Mucosa of descending colon (tissue), 3 donors: ENCODE data around the gene ARF5. TPM values are rescaled to one million over a fixed set of nuclear protein-coding genes. Genes with fewer than 3 reads are reported as not detected.

Experiments
- ATAC-seq: fragments of 200-7000 bp; cut with Tn5 transposase; one replicate; pipeline ENCODE4 v1.9.1; 2020; ENCODE audit warnings: mild to moderate bottlenecking, moderate library complexity
- DNase-seq, 3 donors: peaks; one replicate each; pipeline ENCODE4 v3.0.0-alpha.2; 2020
- H3K36me3 ChIP-seq: fragments of 200-600 bp; one replicate; pipeline ENCODE4 v1.8.0; 2021; ENCODE audit warnings: low read depth, mild to moderate bottlenecking
- H3K4me1 ChIP-seq: fragments of 200-600 bp; one replicate; pipeline ENCODE4 v1.8.0; 2021; ENCODE audit warnings: low read depth, mild to moderate bottlenecking
- H3K4me3 ChIP-seq: fragments of 200-600 bp; one replicate; pipeline ENCODE4 v1.8.0; 2021; ENCODE audit warnings: mild to moderate bottlenecking
- H3K9me3 ChIP-seq: fragments of 200-600 bp; one replicate; pipeline ENCODE4 v1.8.0; 2021; ENCODE audit warnings: mild to moderate bottlenecking
- intact Hi-C, 2 donors: fragments of 100-400 bp; cut with DNase I in 1 of 2; cut with micrococcal nuclease in 1 of 2; formaldehyde crosslinking; loops; one replicate each; pipeline versions ENCODE4 v1.11.0 to v1.11.1; 2022; cut with DNase I, micrococcal nuclease
- total RNA-seq, 3 donors: library from RNA; stranded (reverse); fragmentation: NEBNext Ultra II Directional in 2 of 3; extraction: Animal tissue kit (Norgen Biotek cat#: 25700) in 2 of 3; gene quantifications; one replicate each; pipeline versions ENCODE4 v1.2.1 to v1.2.4, GENCODE V29; 2021 to 2023
- TF ChIP-seq, protein P1 (sequence below): fragments of 200-600 bp; IDR thresholded peaks from one replicate; pipeline ENCODE4 v1.8.0; 2022; ENCODE audit warnings: antibody characterized with exemption, mild to moderate bottlenecking
- donor health status: DM: no; HTN: no; CAD: no; lungs with moderate emphysema.
- donor health status: DM: no; HTN: no; CAD: no.
- donor health status: DM: no; HTN: yes; CAD: no.

The ARF5 gene
- total RNA-seq, 3 donors from 2014 or later: 94.3 to 160 (median 141) TPM

DNA sequence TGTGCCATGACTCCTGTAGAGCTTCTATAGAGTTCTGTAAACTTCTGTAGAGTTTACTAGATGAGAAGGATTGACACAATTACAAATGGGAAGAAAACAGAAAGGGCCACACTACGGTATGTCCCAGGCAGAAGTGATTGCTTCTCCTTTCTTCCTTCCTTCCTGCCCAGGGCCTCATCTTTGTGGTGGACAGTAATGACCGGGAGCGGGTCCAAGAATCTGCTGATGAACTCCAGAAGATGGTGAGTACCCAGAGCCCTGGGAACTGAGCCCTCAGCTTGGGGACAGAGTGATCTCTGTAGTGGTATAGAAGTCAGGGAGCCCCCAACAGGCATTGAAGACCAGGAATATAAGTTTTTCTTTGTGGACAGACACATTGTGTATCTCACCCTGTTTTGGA lies 1.7 kb downstream of the ARF5 start:
- no peaks in the 10 kb centered on the region for H3K9me3 ChIP-seq
- no peak overlapping the region for H3K4me3 ChIP-seq
- no peaks in the 10 kb centered on the region for H3K36me3 ChIP-seq
- H3K4me1 ChIP-seq: peaks cover 15% of the 10 kb centered on the region
- intact Hi-C loops: no loop called here
- no peak for DNase-seq
- ATAC-seq: no peak
- TF ChIP-seq, protein P1, sequence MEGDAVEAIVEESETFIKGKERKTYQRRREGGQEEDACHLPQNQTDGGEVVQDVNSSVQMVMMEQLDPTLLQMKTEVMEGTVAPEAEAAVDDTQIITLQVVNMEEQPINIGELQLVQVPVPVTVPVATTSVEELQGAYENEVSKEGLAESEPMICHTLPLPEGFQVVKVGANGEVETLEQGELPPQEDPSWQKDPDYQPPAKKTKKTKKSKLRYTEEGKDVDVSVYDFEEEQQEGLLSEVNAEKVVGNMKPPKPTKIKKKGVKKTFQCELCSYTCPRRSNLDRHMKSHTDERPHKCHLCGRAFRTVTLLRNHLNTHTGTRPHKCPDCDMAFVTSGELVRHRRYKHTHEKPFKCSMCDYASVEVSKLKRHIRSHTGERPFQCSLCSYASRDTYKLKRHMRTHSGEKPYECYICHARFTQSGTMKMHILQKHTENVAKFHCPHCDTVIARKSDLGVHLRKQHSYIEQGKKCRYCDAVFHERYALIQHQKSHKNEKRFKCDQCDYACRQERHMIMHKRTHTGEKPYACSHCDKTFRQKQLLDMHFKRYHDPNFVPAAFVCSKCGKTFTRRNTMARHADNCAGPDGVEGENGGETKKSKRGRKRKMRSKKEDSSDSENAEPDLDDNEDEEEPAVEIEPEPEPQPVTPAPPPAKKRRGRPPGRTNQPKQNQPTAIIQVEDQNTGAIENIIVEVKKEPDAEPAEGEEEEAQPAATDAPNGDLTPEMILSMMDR: no peak

DNA sequence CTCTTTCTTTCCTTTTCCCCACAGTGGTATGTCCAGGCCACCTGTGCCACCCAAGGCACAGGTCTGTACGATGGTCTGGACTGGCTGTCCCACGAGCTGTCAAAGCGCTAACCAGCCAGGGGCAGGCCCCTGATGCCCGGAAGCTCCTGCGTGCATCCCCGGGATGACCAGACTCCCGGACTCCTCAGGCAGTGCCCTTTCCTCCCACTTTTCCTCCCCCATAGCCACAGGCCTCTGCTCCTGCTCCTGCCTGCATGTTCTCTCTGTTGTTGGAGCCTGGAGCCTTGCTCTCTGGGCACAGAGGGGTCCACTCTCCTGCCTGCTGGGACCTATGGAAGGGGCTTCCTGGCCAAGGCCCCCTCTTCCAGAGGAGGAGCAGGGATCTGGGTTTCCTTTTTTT lies 3.0 kb downstream of the ARF5 start:
- TF ChIP-seq, protein P1: no peak
- no peaks in the 10 kb centered on the region for H3K36me3 ChIP-seq
- intact Hi-C loops: no loop called here
- H3K9me3 ChIP-seq: no peaks in the 10 kb centered on the region
- ATAC-seq (no peak), DNase-seq (no peak)
- no peak overlapping the region for H3K4me3 ChIP-seq
- H3K4me1 ChIP-seq: peaks cover 15% of the 10 kb centered on the region

DNA sequence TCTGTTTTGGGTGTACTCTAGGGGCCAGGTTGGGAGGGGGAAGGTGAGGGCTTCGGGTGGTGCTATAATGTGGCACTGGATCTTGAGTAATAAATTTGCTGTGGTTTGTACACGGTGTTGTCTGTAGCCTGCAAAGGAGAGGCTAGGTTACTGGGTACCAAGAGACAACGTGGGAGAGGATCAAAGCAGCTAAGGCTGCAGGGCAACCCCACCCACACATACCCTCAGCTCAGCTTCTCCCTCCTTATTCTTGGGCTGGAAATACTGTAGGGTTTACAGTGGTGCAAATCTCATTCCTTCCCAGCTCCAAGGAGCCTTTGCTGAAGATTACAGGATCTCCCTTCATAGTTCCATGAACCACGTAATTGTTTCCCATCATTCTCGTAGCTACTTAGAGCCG lies 3.4 kb downstream of the ARF5 start:
- ATAC-seq (no peak), DNase-seq (no peak)
- intact Hi-C loops: no loop called here
- H3K4me3 ChIP-seq: no peak overlapping the region
- TF ChIP-seq, protein P1: no peak
- H3K9me3 ChIP-seq: no peaks in the 10 kb centered on the region
- peaks cover 15% of the 10 kb centered on the region for H3K4me1 ChIP-seq
- no peaks in the 10 kb centered on the region for H3K36me3 ChIP-seq

DNA sequence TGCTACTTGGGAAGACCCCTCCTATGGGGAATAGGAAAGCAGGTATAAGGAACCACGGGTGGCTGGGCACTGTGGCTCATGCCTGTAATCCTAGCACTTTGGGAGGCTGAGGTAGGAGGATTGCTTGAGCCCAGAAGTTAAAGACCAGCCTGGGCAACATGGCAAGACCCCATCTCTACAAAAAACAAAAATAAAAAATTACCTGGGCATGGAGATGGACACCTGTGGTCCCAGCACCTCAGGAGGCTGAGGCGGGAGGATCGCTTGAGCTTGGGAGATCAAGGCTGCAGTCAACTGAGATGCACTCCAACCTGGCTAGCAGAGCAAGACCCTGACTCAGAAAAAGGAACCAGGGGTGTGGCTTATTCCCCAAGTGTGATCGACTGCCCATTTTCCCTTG lies 4.3 kb downstream of the ARF5 start:
- TF ChIP-seq, protein P1: no peak
- no peak overlapping the region for H3K4me3 ChIP-seq
- H3K36me3 ChIP-seq: no peaks in the 10 kb centered on the region
- peaks cover 15% of the 10 kb centered on the region for H3K4me1 ChIP-seq
- intact Hi-C loops: no loop called here
- DNase-seq (no peak), ATAC-seq (no peak)
- H3K9me3 ChIP-seq: no peaks in the 10 kb centered on the region

DNA sequence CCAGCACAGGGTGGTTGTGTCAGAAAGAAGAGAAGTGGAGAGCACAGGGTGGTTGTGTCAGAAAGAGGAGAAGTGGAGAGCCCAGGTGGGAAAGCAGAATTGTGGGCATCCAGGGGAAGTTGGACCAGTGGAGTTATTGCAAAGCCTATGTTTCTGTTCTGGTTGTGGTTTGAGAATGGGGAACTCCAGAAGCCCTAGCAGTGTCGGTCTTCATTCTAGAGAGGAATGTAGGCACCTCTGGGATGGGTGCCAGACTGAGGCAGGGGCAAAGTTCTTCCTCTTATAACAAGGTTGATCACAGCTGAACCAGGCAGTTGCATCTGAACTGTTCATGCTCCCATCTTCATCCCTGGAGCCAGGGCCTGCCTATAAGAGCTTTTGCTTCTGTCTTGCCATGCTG lies 6.3 kb downstream of the ARF5 start:
- Histone ChIP-seq H3K36me3 (no peaks in the 10 kb centered on the region), H3K4me3 (no peak overlapping the region), H3K4me1 (peaks cover 6% of the 10 kb centered on the region), H3K9me3 (no peaks in the 10 kb centered on the region)
- ATAC-seq (peak; percentile 41), DNase-seq (peak in 1 of 3 donors; percentile 38)
- TF ChIP-seq, protein P1: no peak
- intact Hi-C loops: no loop called here

DNA sequence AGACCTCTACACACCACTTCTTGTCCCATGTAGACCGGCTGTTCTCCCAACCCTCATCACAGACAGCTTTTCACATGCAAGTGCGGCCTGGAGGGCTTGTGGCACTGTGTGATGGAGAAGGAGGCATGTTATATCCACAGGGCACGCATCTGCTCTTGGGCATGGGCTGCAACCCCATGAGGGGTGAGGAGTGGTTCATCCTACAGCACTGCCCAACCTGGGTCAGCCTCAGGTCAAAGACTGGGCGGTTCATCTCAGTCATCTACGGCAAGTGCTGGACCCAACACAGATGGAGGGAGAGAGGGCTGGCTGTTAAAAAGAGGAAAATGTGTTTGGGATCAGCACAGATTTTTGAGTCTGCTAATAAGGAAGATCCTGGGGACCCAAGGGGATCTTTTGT lies 7.5 kb downstream of the ARF5 start:
- no peaks in the 10 kb centered on the region for H3K36me3 ChIP-seq
- H3K4me1 ChIP-seq: no peaks in the 10 kb centered on the region
- H3K4me3 ChIP-seq: no peak overlapping the region
- DNase-seq: no peak
- TF ChIP-seq, protein P1: no peak
- no peak for ATAC-seq
- intact Hi-C loops: no loop called here
- no peaks in the 10 kb centered on the region for H3K9me3 ChIP-seq
